ENCODE data around the gene CCDC69.

Gene CCDC69

GRCh38 chr5:151224372-151224771, 480 bp upstream of the CCDC69 start:
- H3K4me3 ChIP-seq (ENCODE audit: low read depth, low read length): peak overlapping the region; percentile 50
- in situ Hi-C loops (cut with HindIII; ENCODE audit: low sequenced_read_pairs): no loop called here
- TF ChIP-seq CTCF (IDR thresholded peaks at IDR 0.05; ENCODE audit: low read depth, low read length): no peak
- DNase-seq (ENCODE audit: low read depth, low spot score): no peak

- in situ Hi-C loops (cut with HindIII; ENCODE audit: low sequenced_read_pairs): no loop called here
- H3K4me3 ChIP-seq (ENCODE audit: low read depth, low read length): peak overlapping the region; percentile 50
- DNase-seq (ENCODE audit: low read depth, low spot score): no peak
- no peak for TF ChIP-seq CTCF (IDR thresholded peaks at IDR 0.05; ENCODE audit: low read depth, low read length)
Observed at GRCh38 chr5:151222790-151223446, 974 bp downstream of the CCDC69 start.

- no peak overlapping the region for H3K4me3 ChIP-seq (ENCODE audit: low read depth, low read length)
- in situ Hi-C loops (cut with HindIII; ENCODE audit: low sequenced_read_pairs): no loop called here
- DNase-seq (ENCODE audit: low read depth, low spot score): no peak
- no peak for TF ChIP-seq CTCF (IDR thresholded peaks at IDR 0.05; ENCODE audit: low read depth, low read length)
Observed at GRCh38 chr5:151222054-151222789, 1.7 kb downstream of the CCDC69 start.

GRCh38 chr5:151221574-151221973, 2.3 kb downstream of the CCDC69 start:
- H3K4me3 ChIP-seq (ENCODE audit: low read depth, low read length): no peak overlapping the region
- in situ Hi-C loops (cut with HindIII; ENCODE audit: low sequenced_read_pairs): no loop called here
- no peak for TF ChIP-seq CTCF (IDR thresholded peaks at IDR 0.05; ENCODE audit: low read depth, low read length)
- no peak for DNase-seq (ENCODE audit: low read depth, low spot score)

- TF ChIP-seq CTCF (IDR thresholded peaks at IDR 0.05; ENCODE audit: low read depth, low read length): peak; percentile 26
- H3K4me3 ChIP-seq (ENCODE audit: low read depth, low read length): no peak overlapping the region
- in situ Hi-C loops (cut with HindIII; ENCODE audit: low sequenced_read_pairs): no loop called here
- no peak for DNase-seq (ENCODE audit: low read depth, low spot score)
Observed at GRCh38 chr5:151219789-151220188, 4.1 kb downstream of the CCDC69 start.

GRCh38 chr5:151219138-151219537, 4.8 kb downstream of the CCDC69 start:
- DNase-seq (ENCODE audit: low read depth, low spot score): no peak
- no peak overlapping the region for H3K4me3 ChIP-seq (ENCODE audit: low read depth, low read length)
- in situ Hi-C loops (cut with HindIII; ENCODE audit: low sequenced_read_pairs): no loop called here
- TF ChIP-seq CTCF (IDR thresholded peaks at IDR 0.05; ENCODE audit: low read depth, low read length): no peak
